NB4 (cell line): ENCODE results near the gene NTM.

Source experiments
- DNase-seq: peaks from one replicate; pipeline ENCODE4 v3.0.0; 2010; ENCODE audit warnings: low read depth
- H3K4me3 ChIP-seq: one replicate; pipeline ENCODE4 v1.5.1; 2011; ENCODE audit warnings: mild to moderate bottlenecking, low read depth, low read length, moderate library complexity
- CTCF ChIP-seq: IDR thresholded peaks from one replicate; pipeline ENCODE4 v1.5.1; 2012; ENCODE audit warnings: low read depth, low read length
- MYC ChIP-seq: IDR thresholded peaks from 2 replicates; pipeline ENCODE4 v1.6.1; 2011; ENCODE audit warnings: low read depth, low read length
- POLR2A ChIP-seq: IDR thresholded peaks from 2 replicates; pipeline ENCODE4 v1.6.1; 2011; ENCODE audit warnings: mild to moderate bottlenecking; ENCODE audit not compliant: insufficient read length; ENCODE audit errors: extremely low read depth
- TF ChIP-seq, protein P1 (sequence below): IDR thresholded peaks from 2 replicates; pipeline ENCODE4 v1.6.1; 2011; ENCODE audit warnings: low read depth, low read length

NTM gene

GRCh38 chr11:132052342-132052741 lies 681.9 kb downstream of the NTM start:
- H3K4me3 ChIP-seq: no peak overlapping the region
- TF ChIP-seq POLR2A (no peak), MYC (no peak), CTCF (no peak)
- TF ChIP-seq, protein P1, sequence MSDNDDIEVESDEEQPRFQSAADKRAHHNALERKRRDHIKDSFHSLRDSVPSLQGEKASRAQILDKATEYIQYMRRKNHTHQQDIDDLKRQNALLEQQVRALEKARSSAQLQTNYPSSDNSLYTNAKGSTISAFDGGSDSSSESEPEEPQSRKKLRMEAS: no peak
- no peak for DNase-seq

GRCh38 chr11:132052904-132053303 lies 682.5 kb downstream of the NTM start:
- DNase-seq: no peak
- H3K4me3 ChIP-seq: no peak overlapping the region
- no peak for TF ChIP-seq POLR2A
- TF ChIP-seq, protein P1: no peak
- no peak for TF ChIP-seq MYC
- no peak for TF ChIP-seq CTCF

DNA sequence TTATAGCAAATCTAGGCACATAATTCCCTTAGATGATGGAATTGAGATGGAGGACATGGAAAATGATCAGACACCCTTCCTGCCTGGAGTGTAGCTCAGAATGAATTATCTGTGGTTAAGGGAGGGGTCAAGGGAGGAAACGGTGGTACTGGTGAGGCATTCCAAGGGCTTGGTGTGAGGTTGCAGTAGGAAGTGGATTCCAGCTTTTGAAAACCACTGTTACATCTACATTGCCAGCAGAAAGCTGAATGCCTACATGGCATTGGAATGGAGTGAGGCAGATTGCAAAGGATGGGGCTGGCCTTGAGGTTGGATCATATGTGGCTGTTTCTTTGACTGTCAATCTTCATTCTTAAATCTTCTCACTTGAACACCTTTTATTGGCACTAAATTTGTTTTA lies 684.4 kb downstream of the NTM start:
- no peak for TF ChIP-seq CTCF
- TF ChIP-seq MYC: no peak
- TF ChIP-seq, protein P1: no peak
- TF ChIP-seq POLR2A: no peak
- H3K4me3 ChIP-seq: no peak overlapping the region
- DNase-seq: no peak

- H3K4me3 ChIP-seq: no peak overlapping the region
- TF ChIP-seq, protein P1: no peak
- TF ChIP-seq MYC (no peak), POLR2A (no peak), CTCF (no peak)
- DNase-seq: no peak
Measured at GRCh38 chr11:132055296-132055695, 684.9 kb downstream of the NTM start.

- no peak overlapping the region for H3K4me3 ChIP-seq
- TF ChIP-seq MYC (no peak), CTCF (no peak), POLR2A (no peak)
- TF ChIP-seq, protein P1: no peak
- peak; percentile 11 for DNase-seq
Measured at GRCh38 chr11:132056689-132057088, 686.3 kb downstream of the NTM start.

DNA sequence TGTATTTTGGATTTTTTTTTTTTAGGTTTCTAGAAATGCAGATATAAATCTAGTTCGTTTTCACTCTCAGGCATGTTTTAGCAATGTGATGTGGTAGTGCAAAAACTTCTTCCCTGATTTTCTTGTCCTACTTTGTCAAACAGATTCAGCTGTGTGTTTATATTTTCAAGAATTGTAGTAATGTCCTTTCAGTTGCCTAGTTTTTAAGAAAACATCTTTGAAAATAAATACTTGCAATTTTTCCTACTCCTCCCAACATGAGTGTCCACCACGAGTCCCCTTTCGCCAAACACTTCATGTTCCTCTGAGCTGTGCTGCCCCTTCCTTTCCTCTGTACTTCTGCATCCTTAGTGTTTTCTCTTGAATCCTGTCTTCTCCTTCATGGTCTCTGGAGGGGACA lies 686.9 kb downstream of the NTM start:
- TF ChIP-seq POLR2A: no peak
- TF ChIP-seq MYC: no peak
- TF ChIP-seq, protein P1: no peak
- TF ChIP-seq CTCF: no peak
- no peak overlapping the region for H3K4me3 ChIP-seq
- DNase-seq: no peak
